IMR-90 (cell line): ENCODE results near the gene NXPH2. TPM values are rescaled to one million over a fixed set of nuclear protein-coding genes. Genes with fewer than 3 reads are reported as not detected.

ENCODE experiments used
- ATAC-seq: fragments of 200-7000 bp; cut with Tn5 transposase; 2 replicates; pipeline ENCODE4 v1.9.1; 2020; ENCODE audit warnings: low read depth, mild to moderate bottlenecking, moderate library complexity
- BruUV-seq: library from RNA; stranded (reverse); fragments of 400-500 nt; replicated peaks from 2 replicates; lab custom pipeline; 2021; lab: Mats Ljungman, UMichigan
- CTCF ChIA-PET: fragments of 300-600 bp; formaldehyde crosslinking; extraction: SDS; loops from one replicate; lab custom pipeline; 2021; ENCODE audit warnings: antibody characterized with exemption; lab: Yijun Ruan, JAX
- POLR2A ChIA-PET: fragments of 300-600 bp; sonication (Branson Sonifier 250); formaldehyde crosslinking; loops from one replicate; lab custom pipeline; 2022; ENCODE audit warnings: antibody characterized with exemption; ENCODE audit not compliant: unreplicated experiment; lab: Charles Lee
- DNase-seq: peaks from one replicate; pipeline ENCODE4 v3.0.0; 2013
- H2AFZ ChIP-seq: replicated peaks from 2 replicates; pipeline ENCODE3; 2013; ENCODE audit warnings: low read length, mild to moderate bottlenecking; ENCODE audit not compliant: poor library complexity
- H2AK5ac ChIP-seq: 2 replicates; pipeline ENCODE4 v1.6.1; 2013; ENCODE audit warnings: low read depth, low read length, inconsistent platforms
- H2AK9ac ChIP-seq: replicated peaks from 2 replicates; pipeline ENCODE3; 2013; ENCODE audit warnings: mild to moderate bottlenecking, low read depth, low read length, moderate library complexity; ENCODE audit not compliant: poor library complexity
- H2BK120ac ChIP-seq: 2 replicates; pipeline ENCODE4 v1.6.1; 2013; ENCODE audit warnings: low read depth, low read length, inconsistent platforms
- H2BK15ac ChIP-seq: 3 replicates; pipeline ENCODE4 v1.6.1; 2013; ENCODE audit warnings: low read depth, low read length, inconsistent platforms
- H2BK20ac ChIP-seq: 2 replicates; pipeline ENCODE4 v1.6.1; 2013; ENCODE audit warnings: low read depth, mild to moderate bottlenecking, inconsistent platforms, low read length, moderate library complexity
- H2BK5ac ChIP-seq: 2 replicates; pipeline ENCODE4 v1.6.1; 2013; ENCODE audit warnings: mild to moderate bottlenecking, low read depth, low read length, inconsistent platforms; ENCODE audit not compliant: poor library complexity, severe bottlenecking
- H3K14ac ChIP-seq: replicated peaks from 2 replicates; pipeline ENCODE4 v1.6.1; 2013; ENCODE audit warnings: low read depth, low read length, inconsistent platforms
- H3K18ac ChIP-seq: 2 replicates; pipeline ENCODE4 v1.6.1; 2013; ENCODE audit warnings: low read depth, low read length, control low read depth
- H3K23ac ChIP-seq: 2 replicates; pipeline ENCODE4 v1.6.1; 2013; ENCODE audit warnings: low read depth, low read length, inconsistent platforms
- H3K27ac ChIP-seq: 2 replicates; pipeline ENCODE4 v1.5.1; 2013; ENCODE audit warnings: mild to moderate bottlenecking, control low read depth, low read length; ENCODE audit not compliant: insufficient read depth
- H3K27me3 ChIP-seq: 2 replicates; pipeline ENCODE4 v1.6.1; 2013; ENCODE audit warnings: low read length; ENCODE audit not compliant: control insufficient read depth, insufficient read depth
- H3K36me3 ChIP-seq: 2 replicates; pipeline ENCODE4 v1.6.1; 2013; ENCODE audit warnings: low read length, mixed read lengths; ENCODE audit not compliant: control insufficient read depth, insufficient read depth
- H3K4ac ChIP-seq: 2 replicates; pipeline ENCODE4 v1.6.1; 2013; ENCODE audit warnings: low read depth, low read length, inconsistent platforms
- H3K4me1 ChIP-seq: 2 replicates; pipeline ENCODE4 v1.6.1; 2013; ENCODE audit warnings: low read length, mixed read lengths; ENCODE audit not compliant: control insufficient read depth, insufficient read depth
- H3K4me2 ChIP-seq: 2 replicates; pipeline ENCODE4 v1.6.1; 2013; ENCODE audit warnings: low read depth, mild to moderate bottlenecking, control low read depth, low read length, moderate library complexity
- H3K4me3 ChIP-seq: 2 replicates; pipeline ENCODE4 v1.5.1; 2013; ENCODE audit warnings: low read depth, mild to moderate bottlenecking, control low read depth, low read length, moderate library complexity; ENCODE audit not compliant: insufficient read depth
- H3K56ac ChIP-seq: 2 replicates; pipeline ENCODE4 v1.6.1; 2013; ENCODE audit warnings: low read length, inconsistent platforms; ENCODE audit not compliant: insufficient read depth; ENCODE audit errors: extremely low read depth
- H3K79me1 ChIP-seq, 2 experiments: 2 replicates each; pipeline ENCODE4 v1.6.1; 2013; ENCODE audit warnings: low read length in 2 of 2, inconsistent platforms in 1 of 2, low read depth in 1 of 2
- H3K9ac ChIP-seq: 2 replicates; pipeline ENCODE4 v1.6.1; 2013; ENCODE audit warnings: low read depth, low read length, control low read depth
- H3K9me1 ChIP-seq: 2 replicates; pipeline ENCODE4 v1.6.1; 2013; ENCODE audit warnings: low read length, inconsistent platforms; ENCODE audit not compliant: insufficient read depth
- H3K9me3 ChIP-seq: 2 replicates; pipeline ENCODE4 v1.6.1; 2013; ENCODE audit warnings: low read length; ENCODE audit not compliant: control insufficient read depth, insufficient read depth
- H4K20me1 ChIP-seq: 2 replicates; pipeline ENCODE4 v1.6.1; 2013; ENCODE audit warnings: low read length, inconsistent platforms; ENCODE audit not compliant: insufficient read depth
- H4K5ac ChIP-seq: 2 replicates; pipeline ENCODE4 v1.6.1; 2013; ENCODE audit warnings: mild to moderate bottlenecking, low read depth, low read length, control low read depth
- H4K8ac ChIP-seq, 2 experiments: 2 replicates each; pipeline ENCODE4 v1.6.1; 2013; ENCODE audit warnings: low read depth in 2 of 2, low read length in 2 of 2, control low read depth in 1 of 2, inconsistent platforms in 1 of 2
- H4K91ac ChIP-seq: 2 replicates; pipeline ENCODE4 v1.6.1; 2013; ENCODE audit warnings: low read depth, low read length, inconsistent platforms; ENCODE audit not compliant: insufficient read depth
- BHLHE40 ChIP-seq: fragments of 150-350 bp; IDR thresholded peaks from 2 replicates; pipeline ENCODE4 v1.6.1; 2016; ENCODE audit warnings: mild to moderate bottlenecking, low read depth, low read length
- CEBPB ChIP-seq: IDR thresholded peaks from 2 replicates; pipeline ENCODE4 v1.6.1; 2012; ENCODE audit warnings: low read depth, low read length, improper control_type of control experiment
- CHD1 ChIP-seq: IDR thresholded peaks from 2 replicates; pipeline ENCODE4 v1.6.1; 2012; ENCODE audit warnings: low read depth, low read length, improper control_type of control experiment
- FOS ChIP-seq: fragments of 150-350 bp; IDR thresholded peaks from 2 replicates; pipeline ENCODE4 v1.6.1; 2016; ENCODE audit warnings: low read depth, low read length
- MAFK ChIP-seq: IDR thresholded peaks from 2 replicates; pipeline ENCODE4 v1.6.1; 2012; ENCODE audit warnings: low read depth, low read length, improper control_type of control experiment
- MAZ ChIP-seq: IDR thresholded peaks from 2 replicates; pipeline ENCODE4 v1.6.1; 2012; ENCODE audit warnings: low read depth, mild to moderate bottlenecking, low read length, improper control_type of control experiment, moderate library complexity, borderline replicate concordance
- MXI1 ChIP-seq: IDR thresholded peaks from 2 replicates; pipeline ENCODE4 v1.6.1; 2012; ENCODE audit warnings: low read depth, mild to moderate bottlenecking, low read length, moderate library complexity, borderline replicate concordance
- NFE2L2 ChIP-seq: fragments of 150-350 bp; IDR thresholded peaks from 2 replicates; pipeline ENCODE4 v1.6.1; 2016; ENCODE audit warnings: low read depth, mild to moderate bottlenecking, low read length
- POLR2A ChIP-seq: IDR thresholded peaks from 2 replicates; pipeline ENCODE4 v1.6.1; 2012; ENCODE audit warnings: mild to moderate bottlenecking, low read depth, low read length
- RAD21 ChIP-seq: IDR thresholded peaks from 2 replicates; pipeline ENCODE4 v1.6.1; 2012; ENCODE audit warnings: low read length, improper control_type of control experiment
- RCOR1 ChIP-seq: IDR thresholded peaks from 2 replicates; pipeline ENCODE4 v1.6.1; 2012; ENCODE audit warnings: mild to moderate bottlenecking, low read length, improper control_type of control experiment; ENCODE audit not compliant: insufficient replicate concordance
- RFX5 ChIP-seq: IDR thresholded peaks from 2 replicates; pipeline ENCODE4 v1.8.0; 2012; ENCODE audit warnings: low read depth, mild to moderate bottlenecking, low read length, moderate library complexity
- SMC3 ChIP-seq: fragments of 150-350 bp; IDR thresholded peaks from 2 replicates; pipeline ENCODE4 v1.6.1; 2016; ENCODE audit warnings: low read depth, mild to moderate bottlenecking, antibody characterized with exemption, low read length, moderate library complexity
- WGBS, 2 experiments: methylation state at CpG; one replicate each; pipeline versions ENCODE4 v1.1.5 to v1.1.7; 2013; ENCODE audit warnings: missing lambda C conversion rate in 2 of 2; ENCODE audit not compliant: insufficient read length in 1 of 2; ENCODE audit errors: extremely low coverage in 2 of 2; 5-methylcytosine and 5-hydroxymethylcytosine counted together
- dilution Hi-C: fragments of 300-500 bp; cut with HindIII; formaldehyde crosslinking; loops from one replicate; pipeline ENCODE4 v1.14.3; 2018; ENCODE audit warnings: low sequenced_read_pairs; ENCODE audit not compliant: unreplicated experiment
- in situ Hi-C: fragments of 300-500 bp; cut with MboI; formaldehyde crosslinking; loops from 3 replicates; pipeline ENCODE4 v1.14.3; 2019; ENCODE audit warnings: low sequenced_read_pairs, inconsistent platforms, mixed read lengths
- intact Hi-C: fragments of 100-400 bp; cut with micrococcal nuclease; formaldehyde crosslinking; loops from 2 replicates; pipeline ENCODE4 v1.10.0; 2022
- polyA plus RNA-seq, 3 experiments: library from polyadenylated mRNA; depleted of rRNA; stranded (reverse); fragments of >200 nt; gene quantifications; 2 replicates each; pipeline ENCODE4 v1.2.3, GENCODE V29; 2012; ENCODE audit warnings: low replicate concordance in 1 of 3
- total RNA-seq: library from RNA; depleted of rRNA; stranded (reverse); fragments of >200 nt; gene quantifications from 2 replicates; pipeline ENCODE4 v1.2.3, GENCODE V29; 2012
- TF ChIP-seq, protein P1 (sequence below): fragments of 150-350 bp; IDR thresholded peaks from 2 replicates; pipeline ENCODE4 v1.6.1; 2016; ENCODE audit warnings: low read depth, mild to moderate bottlenecking, low read length, moderate library complexity, borderline replicate concordance
- TF ChIP-seq, protein P2 (sequence below): conservative IDR thresholded peaks from 2 replicates; pipeline ENCODE4 v1.5.1; 2012; ENCODE audit warnings: mild to moderate bottlenecking, low read depth, low read length, improper control_type of control experiment
- TF ChIP-seq, protein P3 (sequence below): fragments of 150-350 bp; IDR thresholded peaks from 2 replicates; pipeline ENCODE4 v1.6.1; 2017; ENCODE audit warnings: mild to moderate bottlenecking, antibody characterized with exemption, low read length, low read depth

NXPH2 gene
- total and polyA plus RNA-seq, 2 of the 4 experiments (the other 2 are of a cell fraction), result not detected

DNA sequence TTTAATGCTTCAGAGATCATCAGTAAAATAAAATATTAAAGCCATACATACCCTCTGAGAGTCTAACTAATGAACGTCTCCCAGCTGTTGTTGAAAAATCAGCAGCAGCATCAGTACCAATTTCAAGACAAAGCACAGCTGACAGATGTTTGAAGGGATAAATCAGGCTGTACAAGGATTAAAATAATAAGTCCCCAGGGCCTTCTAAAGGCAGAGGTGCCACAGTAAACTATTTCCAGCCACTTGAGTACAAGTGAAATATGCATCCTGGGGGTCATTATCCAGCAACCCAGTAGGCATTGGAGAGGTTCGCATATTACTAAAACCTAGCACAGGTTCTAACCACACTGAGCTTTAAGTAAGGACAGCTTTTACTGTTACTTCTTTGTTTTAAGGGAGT, 76.9 kb downstream of the NXPH2 start:
- no peak overlapping the region for H4K91ac ChIP-seq
- in situ Hi-C loops, result no loop called here
- no peak overlapping the region for H2BK120ac ChIP-seq
- no peak overlapping the region for H3K4ac ChIP-seq
- H3K56ac ChIP-seq, result no peak overlapping the region
- H2BK15ac ChIP-seq, result no peak overlapping the region
- H2AFZ ChIP-seq, result no peak overlapping the region
- dilution Hi-C loops, result no loop called here
- no peaks in the 10 kb centered on the region for H3K36me3 ChIP-seq
- H3K18ac ChIP-seq, result no peak overlapping the region
- no peak overlapping the region for H4K8ac ChIP-seq
- H3K23ac ChIP-seq, result no peak overlapping the region
- H3K27ac ChIP-seq, result no peak overlapping the region
- no peak overlapping the region for H2BK20ac ChIP-seq
- H3K79me1 ChIP-seq, result no peaks in the 10 kb centered on the region
- no peaks in the 10 kb centered on the region; the same call in 1 of the 2 replicates for H3K27me3 ChIP-seq
- no peak overlapping the region for H2AK9ac ChIP-seq
- WGBS, 2 experiments, result no CpG with 5 or more reads among the region's 2 CpGs
- H3K4me1 ChIP-seq, result peaks cover 6% of the 10 kb centered on the region; the same call in 1 of the 2 replicates
- TF ChIP-seq POLR2A (no peak), NFE2L2 (no peak), BHLHE40 (no peak), RCOR1 (no peak), MXI1 (no peak), RFX5 (no peak), MAFK (no peak), CEBPB (no peak), RAD21 (no peak), SMC3 (no peak), FOS (no peak), CHD1 (no peak), MAZ (no peak)
- TF ChIP-seq, protein P1, sequence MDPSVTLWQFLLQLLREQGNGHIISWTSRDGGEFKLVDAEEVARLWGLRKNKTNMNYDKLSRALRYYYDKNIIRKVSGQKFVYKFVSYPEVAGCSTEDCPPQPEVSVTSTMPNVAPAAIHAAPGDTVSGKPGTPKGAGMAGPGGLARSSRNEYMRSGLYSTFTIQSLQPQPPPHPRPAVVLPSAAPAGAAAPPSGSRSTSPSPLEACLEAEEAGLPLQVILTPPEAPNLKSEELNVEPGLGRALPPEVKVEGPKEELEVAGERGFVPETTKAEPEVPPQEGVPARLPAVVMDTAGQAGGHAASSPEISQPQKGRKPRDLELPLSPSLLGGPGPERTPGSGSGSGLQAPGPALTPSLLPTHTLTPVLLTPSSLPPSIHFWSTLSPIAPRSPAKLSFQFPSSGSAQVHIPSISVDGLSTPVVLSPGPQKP, result no peak
- TF ChIP-seq, protein P2, sequence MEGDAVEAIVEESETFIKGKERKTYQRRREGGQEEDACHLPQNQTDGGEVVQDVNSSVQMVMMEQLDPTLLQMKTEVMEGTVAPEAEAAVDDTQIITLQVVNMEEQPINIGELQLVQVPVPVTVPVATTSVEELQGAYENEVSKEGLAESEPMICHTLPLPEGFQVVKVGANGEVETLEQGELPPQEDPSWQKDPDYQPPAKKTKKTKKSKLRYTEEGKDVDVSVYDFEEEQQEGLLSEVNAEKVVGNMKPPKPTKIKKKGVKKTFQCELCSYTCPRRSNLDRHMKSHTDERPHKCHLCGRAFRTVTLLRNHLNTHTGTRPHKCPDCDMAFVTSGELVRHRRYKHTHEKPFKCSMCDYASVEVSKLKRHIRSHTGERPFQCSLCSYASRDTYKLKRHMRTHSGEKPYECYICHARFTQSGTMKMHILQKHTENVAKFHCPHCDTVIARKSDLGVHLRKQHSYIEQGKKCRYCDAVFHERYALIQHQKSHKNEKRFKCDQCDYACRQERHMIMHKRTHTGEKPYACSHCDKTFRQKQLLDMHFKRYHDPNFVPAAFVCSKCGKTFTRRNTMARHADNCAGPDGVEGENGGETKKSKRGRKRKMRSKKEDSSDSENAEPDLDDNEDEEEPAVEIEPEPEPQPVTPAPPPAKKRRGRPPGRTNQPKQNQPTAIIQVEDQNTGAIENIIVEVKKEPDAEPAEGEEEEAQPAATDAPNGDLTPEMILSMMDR, result no peak
- TF ChIP-seq, protein P3, sequence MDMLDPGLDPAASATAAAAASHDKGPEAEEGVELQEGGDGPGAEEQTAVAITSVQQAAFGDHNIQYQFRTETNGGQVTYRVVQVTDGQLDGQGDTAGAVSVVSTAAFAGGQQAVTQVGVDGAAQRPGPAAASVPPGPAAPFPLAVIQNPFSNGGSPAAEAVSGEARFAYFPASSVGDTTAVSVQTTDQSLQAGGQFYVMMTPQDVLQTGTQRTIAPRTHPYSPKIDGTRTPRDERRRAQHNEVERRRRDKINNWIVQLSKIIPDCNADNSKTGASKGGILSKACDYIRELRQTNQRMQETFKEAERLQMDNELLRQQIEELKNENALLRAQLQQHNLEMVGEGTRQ, result no peak
- H4K5ac ChIP-seq, result no peak overlapping the region
- H2BK5ac ChIP-seq, result no peak overlapping the region
- no peak overlapping the region for H3K4me3 ChIP-seq
- CTCF ChIA-PET, result no interaction called here
- H4K20me1 ChIP-seq, result no peaks in the 10 kb centered on the region
- BruUV-seq, result no TSS peak
- no peak overlapping the region for H3K9ac ChIP-seq
- no peak overlapping the region for H3K14ac ChIP-seq
- POLR2A ChIA-PET, result no interaction called here
- no peak overlapping the region for H3K4me2 ChIP-seq
- H3K9me1 ChIP-seq, result no peaks in the 10 kb centered on the region
- no peak for ATAC-seq
- no peaks in the 10 kb centered on the region for H3K9me3 ChIP-seq
- DNase-seq, result no peak
- intact Hi-C loops, result loop anchor here (10.0 kb wide), 1 partner anchor 788 kb away; no protein-coding TSS in a partner anchor
- H2AK5ac ChIP-seq, result no peak overlapping the region
